Smooth muscle cell (in vitro differentiated cells): ENCODE results near the gene PRMT1. TPM values are rescaled to one million over a fixed set of nuclear protein-coding genes. Genes with fewer than 3 reads are reported as not detected.

Experiments used
- DNase-seq: peaks from one replicate; lab custom pipeline; 2025; ENCODE audit not compliant: unreplicated experiment; lab: John Stamatoyannopoulos, UW
- H2AFZ ChIP-seq: fragments of 200-600 bp; sonication (generic); 2 replicates; pipeline ENCODE4 v1.6.0; 2016; ENCODE audit warnings: antibody characterized with exemption, low read depth, mild to moderate bottlenecking
- H3F3A ChIP-seq: fragments of 200-600 bp; sonication (generic); 2 replicates; pipeline ENCODE4 v1.6.0; 2017; ENCODE audit warnings: antibody characterized with exemption, low read depth
- H3K27ac ChIP-seq: fragments of 200-600 bp; sonication (generic); 2 replicates; pipeline ENCODE4 v1.5.1; 2016; ENCODE audit warnings: low read depth, mild to moderate bottlenecking
- H3K27me3 ChIP-seq: fragments of 200-600 bp; sonication (generic); 2 replicates; pipeline ENCODE4 v1.6.1; 2016; ENCODE audit warnings: low read depth, mild to moderate bottlenecking
- H3K36me3 ChIP-seq: fragments of 200-600 bp; sonication (generic); 2 replicates; pipeline ENCODE4 v1.5.1; 2016; ENCODE audit warnings: low read depth
- H3K4me1 ChIP-seq: fragments of 200-600 bp; sonication (generic); 2 replicates; pipeline ENCODE4 v1.5.1; 2016; ENCODE audit warnings: low read depth
- H3K4me2 ChIP-seq: fragments of 200-600 bp; sonication (generic); 2 replicates; pipeline ENCODE4 v1.6.0; 2016; ENCODE audit warnings: mild to moderate bottlenecking
- H3K4me3 ChIP-seq: fragments of 200-600 bp; sonication (generic); 2 replicates; pipeline ENCODE4 v1.5.1; 2016; ENCODE audit warnings: mild to moderate bottlenecking
- H3K79me2 ChIP-seq: fragments of 200-600 bp; sonication (generic); 2 replicates; pipeline ENCODE4 v1.6.0; 2016; ENCODE audit warnings: low read depth, mild to moderate bottlenecking
- H3K9ac ChIP-seq: fragments of 200-600 bp; sonication (generic); 2 replicates; pipeline ENCODE4 v1.6.0; 2016; ENCODE audit warnings: low read depth
- H3K9me3 ChIP-seq: fragments of 200-600 bp; sonication (generic); replicated peaks from 2 replicates; pipeline ENCODE4 v1.5.1; 2016; ENCODE audit warnings: low read depth
- H4K20me1 ChIP-seq: fragments of 200-600 bp; sonication (generic); 2 replicates; pipeline ENCODE4 v1.6.0; 2016; ENCODE audit warnings: low read depth
- WGBS: methylation state at CpG from one replicate; pipeline ENCODE4 v1.1.7; 2016; ENCODE audit warnings: low lambda C conversion rate; 5-methylcytosine and 5-hydroxymethylcytosine counted together
- polyA plus RNA-seq: library from polyadenylated mRNA; unstranded; fragments of >200 nt; fragmentation: Nextera tagmentation; extraction: Ambion mirVana; gene quantifications from 2 replicates; pipeline ENCODE4 v1.2.1, GENCODE V29; 2016
- total RNA-seq: library from RNA; depleted of rRNA; stranded (reverse); fragments of >200 nt; gene quantifications from 2 replicates; pipeline ENCODE4 v1.2.3, GENCODE V29; 2014
- TF ChIP-seq, protein P1 (sequence below): fragments of 200-600 bp; sonication (generic); IDR thresholded peaks from 2 replicates; pipeline ENCODE4 v1.5.1; 2017; ENCODE audit warnings: borderline replicate concordance, mild to moderate bottlenecking, antibody characterized with exemption; ENCODE audit not compliant: insufficient read depth, poor library complexity, severe bottlenecking

PRMT1 gene
- total and polyA plus RNA-seq, 2 experiments from 2014 or later, result 147 to 175 TPM

- no peak overlapping the region for H3K4me2 ChIP-seq
- 93% methylated on average over 12 of the region's 12 CpGs for WGBS
- no peak overlapping the region for H2AFZ ChIP-seq
- H3K4me3 ChIP-seq, result no peak overlapping the region
- TF ChIP-seq, protein P1, sequence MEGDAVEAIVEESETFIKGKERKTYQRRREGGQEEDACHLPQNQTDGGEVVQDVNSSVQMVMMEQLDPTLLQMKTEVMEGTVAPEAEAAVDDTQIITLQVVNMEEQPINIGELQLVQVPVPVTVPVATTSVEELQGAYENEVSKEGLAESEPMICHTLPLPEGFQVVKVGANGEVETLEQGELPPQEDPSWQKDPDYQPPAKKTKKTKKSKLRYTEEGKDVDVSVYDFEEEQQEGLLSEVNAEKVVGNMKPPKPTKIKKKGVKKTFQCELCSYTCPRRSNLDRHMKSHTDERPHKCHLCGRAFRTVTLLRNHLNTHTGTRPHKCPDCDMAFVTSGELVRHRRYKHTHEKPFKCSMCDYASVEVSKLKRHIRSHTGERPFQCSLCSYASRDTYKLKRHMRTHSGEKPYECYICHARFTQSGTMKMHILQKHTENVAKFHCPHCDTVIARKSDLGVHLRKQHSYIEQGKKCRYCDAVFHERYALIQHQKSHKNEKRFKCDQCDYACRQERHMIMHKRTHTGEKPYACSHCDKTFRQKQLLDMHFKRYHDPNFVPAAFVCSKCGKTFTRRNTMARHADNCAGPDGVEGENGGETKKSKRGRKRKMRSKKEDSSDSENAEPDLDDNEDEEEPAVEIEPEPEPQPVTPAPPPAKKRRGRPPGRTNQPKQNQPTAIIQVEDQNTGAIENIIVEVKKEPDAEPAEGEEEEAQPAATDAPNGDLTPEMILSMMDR, result no peak
- H3K79me2 ChIP-seq, result no peaks in the 10 kb centered on the region
- H3K4me1 ChIP-seq, result no peaks in the 10 kb centered on the region
- no peaks in the 10 kb centered on the region for H3K9me3 ChIP-seq
- no peaks in the 10 kb centered on the region for H3F3A ChIP-seq
- H3K27ac ChIP-seq, result no peak overlapping the region
- H3K27me3 ChIP-seq, result no peaks in the 10 kb centered on the region
- H4K20me1 ChIP-seq, result peaks cover 34% of the 10 kb centered on the region
- H3K9ac ChIP-seq, result no peak overlapping the region
- no peaks in the 10 kb centered on the region for H3K36me3 ChIP-seq
- no peak for DNase-seq
Measured at GRCh38 chr19:49688531-49689132, 11.6 kb downstream of the PRMT1 start.

DNA sequence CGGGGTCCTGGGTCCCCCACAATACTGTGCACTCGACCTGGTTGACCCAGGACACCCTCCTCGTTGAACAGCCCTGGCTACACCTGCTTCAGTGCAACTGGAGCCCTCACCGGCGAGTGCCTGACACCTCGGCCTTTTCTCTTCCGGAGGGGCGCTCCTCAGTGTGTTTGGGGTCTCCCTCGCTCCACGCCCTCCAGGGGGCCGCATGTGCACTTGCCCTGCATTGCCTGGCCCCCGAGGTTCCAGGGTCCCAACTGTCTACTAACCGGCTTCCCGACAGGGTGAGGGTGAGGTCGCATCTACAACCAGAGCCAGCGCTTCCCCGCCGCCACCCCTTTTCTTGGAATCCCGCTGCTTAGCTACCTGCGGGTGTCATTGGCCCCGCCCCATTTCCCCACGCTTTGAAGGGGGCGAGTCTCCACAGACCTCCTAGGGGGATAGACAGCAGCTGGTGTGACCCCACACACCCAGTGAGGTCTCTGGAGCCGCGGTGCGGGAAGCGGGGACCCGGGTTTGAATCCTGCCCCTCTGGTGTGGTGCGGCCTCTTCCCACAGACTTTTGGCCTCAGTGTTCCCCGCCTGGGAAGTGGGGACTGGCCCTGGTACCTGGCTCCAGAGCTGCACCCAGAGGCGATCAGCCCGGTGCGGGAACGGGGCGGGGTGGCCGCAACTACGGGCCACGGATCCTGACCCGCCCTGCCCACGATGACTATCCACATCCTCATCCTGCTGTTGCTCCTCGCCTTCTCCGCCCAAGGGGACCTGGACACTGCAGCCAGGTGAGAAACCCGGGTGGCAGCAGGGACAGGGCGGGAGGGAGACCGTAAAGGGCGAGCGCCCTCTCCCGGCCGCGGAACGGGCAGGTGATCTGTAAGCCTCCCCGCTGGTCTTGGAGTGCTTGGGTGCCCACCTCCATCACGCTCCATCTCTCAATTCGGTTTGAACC, 12.3 kb downstream of the PRMT1 start, which contains the start of gene ADM5:
Gene ADM5 (plus strand): TSS at position 462 of the 946 bp plus-strand sequence. CDS start 244 bp downstream, at position 706.
- peak within 1 kb of the TSS; percentile 92 for H3K4me2 ChIP-seq
- DNase-seq, result no peak
- H3F3A ChIP-seq, result no peaks in the 10 kb centered on the region
- no peaks in the 10 kb centered on the region for H3K36me3 ChIP-seq
- no peak within 1 kb of the TSS for H3K27ac ChIP-seq
- no peaks in the 10 kb centered on the region for H3K9me3 ChIP-seq
- TF ChIP-seq, protein P1, result peak; percentile 49
- no peaks in the 10 kb centered on the region for H3K79me2 ChIP-seq
- H2AFZ ChIP-seq, result no peak within 1 kb of the TSS
- peak within 1 kb of the TSS; percentile 55 for H3K4me3 ChIP-seq
- 53% methylated on average over 52 of the region's 54 CpGs for WGBS
- peaks cover 27% of the 10 kb centered on the region for H4K20me1 ChIP-seq
- H3K9ac ChIP-seq, result no peak within 1 kb of the TSS
- no peaks in the 10 kb centered on the region for H3K27me3 ChIP-seq
- no peaks in the 10 kb centered on the region for H3K4me1 ChIP-seq

- 11% methylated on average over 39 of the region's 39 CpGs for WGBS
- H3K79me2 ChIP-seq, result no peaks in the 10 kb centered on the region
- H2AFZ ChIP-seq, result peak overlapping the region; percentile 52
- no peaks in the 10 kb centered on the region for H3F3A ChIP-seq
- H3K9ac ChIP-seq, result peak overlapping the region; percentile 10
- H3K4me1 ChIP-seq, result no peaks in the 10 kb centered on the region
- no peaks in the 10 kb centered on the region for H3K36me3 ChIP-seq
- H3K27me3 ChIP-seq, result no peaks in the 10 kb centered on the region
- TF ChIP-seq, protein P1, result no peak
- peak overlapping the region; percentile 55 for H3K4me3 ChIP-seq
- H4K20me1 ChIP-seq, result peaks cover 19% of the 10 kb centered on the region
- no peak overlapping the region for H3K27ac ChIP-seq
- H3K9me3 ChIP-seq, result no peaks in the 10 kb centered on the region
- DNase-seq, result no peak
- peak overlapping the region; percentile 92 for H3K4me2 ChIP-seq
Measured at GRCh38 chr19:49690079-49690655, 13.1 kb downstream of the PRMT1 start.
